GM10847 (cell line): Measurements from ENCODE around the gene KIAA0319L.

ENCODE experiments used
- POLR2A ChIP-seq: IDR thresholded peaks from 2 replicates; pipeline ENCODE4 v1.6.1; 2011; ENCODE audit not compliant: insufficient read length; ENCODE audit errors: extremely low read depth

Gene KIAA0319L

GRCh38 chr1:35536556-35537162, 20.5 kb downstream of the KIAA0319L start:
- no peak for TF ChIP-seq POLR2A

DNA sequence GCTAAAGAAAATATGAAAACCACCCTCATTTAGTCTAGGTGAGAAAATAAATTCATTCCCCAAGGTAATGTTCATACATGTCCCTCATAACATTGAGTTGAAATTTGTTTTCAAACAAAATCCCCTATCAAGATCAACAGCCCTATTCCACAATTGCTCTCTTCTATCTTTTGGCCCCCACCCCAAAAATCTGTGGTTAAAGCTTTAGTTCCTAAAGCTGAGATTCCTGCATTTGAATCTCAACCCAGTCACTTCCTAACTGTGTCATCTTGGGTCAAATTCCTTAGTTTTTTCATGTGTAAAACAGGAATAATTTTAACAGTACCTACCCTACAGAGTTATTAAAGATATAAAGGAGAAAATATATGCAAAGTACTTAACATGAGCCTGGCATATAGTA, 22.0 kb downstream of the KIAA0319L start:
- no peak for TF ChIP-seq POLR2A

- TF ChIP-seq POLR2A: no peak
Observed at GRCh38 chr1:35533586-35533985, 23.6 kb downstream of the KIAA0319L start.

- no peak for TF ChIP-seq POLR2A
Observed at GRCh38 chr1:35532497-35533223, 24.5 kb downstream of the KIAA0319L start.

- TF ChIP-seq POLR2A: no peak
Observed at GRCh38 chr1:35531368-35531767, 25.8 kb downstream of the KIAA0319L start.

DNA sequence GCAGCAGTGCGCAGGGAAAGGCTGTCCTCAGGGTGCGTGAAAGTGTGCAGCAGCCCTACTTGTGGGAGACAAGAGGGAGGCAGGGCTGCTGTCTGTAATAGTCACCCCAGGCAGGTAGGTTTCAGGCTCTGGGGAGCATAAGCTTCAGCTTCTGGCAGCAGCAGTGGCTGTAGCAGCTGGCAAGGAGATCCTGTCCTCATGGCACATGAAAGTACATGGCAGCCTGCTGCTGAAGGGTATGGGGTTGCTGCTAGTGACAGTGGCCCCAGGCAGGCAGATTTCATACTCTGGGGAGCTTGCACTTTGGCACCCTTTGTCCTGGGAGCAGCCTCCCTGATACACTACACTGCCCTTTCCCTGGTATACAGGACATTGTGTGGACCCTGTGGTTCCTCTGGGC, 26.3 kb downstream of the KIAA0319L start:
- no peak for TF ChIP-seq POLR2A

GRCh38 chr1:35530168-35530567, 27.0 kb downstream of the KIAA0319L start:
- TF ChIP-seq POLR2A: no peak

DNA sequence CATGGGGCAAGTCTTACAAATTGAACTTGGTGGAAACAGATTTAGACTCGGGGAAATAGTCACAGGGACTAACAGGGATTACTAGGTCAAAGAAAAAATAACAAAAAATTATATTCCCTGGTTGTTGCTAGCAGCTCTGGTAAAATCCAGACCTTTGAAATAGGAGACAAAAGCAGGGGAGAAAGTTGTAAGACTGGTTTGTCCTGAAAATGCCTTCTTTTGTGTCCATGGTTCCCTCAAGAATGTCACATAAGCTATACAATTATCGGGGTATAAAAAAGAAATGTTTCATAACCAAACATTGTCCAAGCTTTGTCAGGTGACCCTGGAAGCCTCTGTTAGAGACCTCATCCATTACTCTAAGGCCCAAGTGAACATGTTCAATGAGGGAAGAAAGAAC, 33.1 kb downstream of the KIAA0319L start:
- no peak for TF ChIP-seq POLR2A

GRCh38 chr1:35519432-35519831, 37.8 kb downstream of the KIAA0319L start:
- no peak for TF ChIP-seq POLR2A

DNA sequence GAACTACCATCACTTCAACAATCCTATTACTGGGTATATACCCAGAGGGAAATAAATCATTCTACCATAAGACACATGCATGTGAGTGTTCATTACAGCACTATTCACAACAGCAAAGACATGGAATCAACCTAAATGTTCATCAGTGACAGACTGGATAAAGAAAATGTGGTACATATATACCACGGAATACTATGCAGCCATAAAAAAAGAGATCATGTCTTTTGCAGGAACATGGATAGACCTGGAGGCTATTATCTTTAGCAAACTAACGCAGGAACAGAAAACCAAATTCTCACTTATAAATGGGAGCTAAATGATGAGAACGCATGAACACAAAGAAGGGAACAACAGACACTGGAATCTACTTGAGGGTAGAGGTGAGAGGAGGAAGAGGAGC, 39.0 kb downstream of the KIAA0319L start:
- TF ChIP-seq POLR2A: no peak

- no peak for TF ChIP-seq POLR2A
Observed at GRCh38 chr1:35511305-35511704, 45.9 kb downstream of the KIAA0319L start.

GRCh38 chr1:35509558-35509957, 47.6 kb downstream of the KIAA0319L start:
- TF ChIP-seq POLR2A: no peak

DNA sequence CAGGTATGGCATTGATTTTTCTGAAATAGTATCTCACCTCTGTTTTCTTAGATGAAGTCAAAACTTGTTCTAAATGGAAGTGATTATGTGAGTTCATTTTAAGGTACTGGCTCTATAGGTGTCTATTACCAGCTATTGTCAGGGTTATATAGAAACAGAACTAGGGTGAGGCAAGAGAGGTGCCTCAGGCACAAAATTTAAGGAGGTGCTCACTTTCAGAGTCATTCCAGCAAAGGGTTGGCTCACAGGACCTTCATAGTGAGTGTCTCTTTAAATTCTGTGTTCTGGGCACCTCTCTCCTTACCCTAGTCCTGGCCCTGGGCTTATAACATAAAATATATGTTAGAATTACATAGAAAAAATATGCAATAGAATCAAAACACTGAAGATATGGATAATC, 49.3 kb downstream of the KIAA0319L start:
- no peak for TF ChIP-seq POLR2A

DNA sequence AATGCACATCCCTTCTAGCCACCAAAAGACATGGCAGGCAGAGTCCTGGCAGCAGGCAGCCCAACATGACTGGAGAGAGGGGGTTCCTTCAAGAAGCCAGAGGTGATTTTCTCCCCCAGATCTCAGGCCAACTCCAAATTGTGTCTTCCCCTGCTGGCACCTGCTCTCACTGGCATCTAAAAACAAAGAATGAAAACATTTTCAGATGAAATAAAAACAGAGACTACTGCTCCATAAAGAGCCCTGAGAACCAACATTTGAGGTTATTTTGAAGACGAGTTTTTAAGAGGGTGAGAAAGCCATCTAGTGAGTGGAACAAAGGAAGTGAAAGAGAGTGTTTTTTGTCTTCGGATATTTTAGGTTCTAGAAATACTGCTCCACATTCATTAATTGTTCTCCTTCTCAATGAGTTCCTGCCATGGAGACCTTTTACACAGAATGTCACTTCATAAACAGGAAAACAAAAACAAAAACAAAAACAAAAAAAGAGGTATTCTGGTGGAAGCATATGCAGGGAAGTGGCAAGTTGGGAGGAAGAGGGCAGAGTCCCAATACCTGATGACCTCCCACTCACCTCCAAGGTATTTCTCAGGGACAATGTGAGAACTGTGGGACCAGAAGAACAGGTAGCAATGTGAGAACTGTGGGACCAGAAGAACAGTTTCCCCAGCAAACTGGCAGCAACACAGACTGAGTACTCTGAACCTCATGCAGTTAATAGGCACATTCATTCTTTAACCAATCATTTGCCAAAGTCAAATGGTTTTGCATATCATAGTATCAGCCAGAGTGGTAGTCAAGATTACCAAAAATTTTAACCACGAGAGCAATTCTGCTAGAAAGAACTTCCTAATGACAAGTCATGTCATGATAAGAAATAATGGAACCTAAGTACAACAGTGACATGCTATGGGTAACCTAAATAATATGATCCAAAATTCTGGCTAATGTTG, 50.0 kb downstream of the KIAA0319L start:
- TF ChIP-seq POLR2A: no peak

DNA sequence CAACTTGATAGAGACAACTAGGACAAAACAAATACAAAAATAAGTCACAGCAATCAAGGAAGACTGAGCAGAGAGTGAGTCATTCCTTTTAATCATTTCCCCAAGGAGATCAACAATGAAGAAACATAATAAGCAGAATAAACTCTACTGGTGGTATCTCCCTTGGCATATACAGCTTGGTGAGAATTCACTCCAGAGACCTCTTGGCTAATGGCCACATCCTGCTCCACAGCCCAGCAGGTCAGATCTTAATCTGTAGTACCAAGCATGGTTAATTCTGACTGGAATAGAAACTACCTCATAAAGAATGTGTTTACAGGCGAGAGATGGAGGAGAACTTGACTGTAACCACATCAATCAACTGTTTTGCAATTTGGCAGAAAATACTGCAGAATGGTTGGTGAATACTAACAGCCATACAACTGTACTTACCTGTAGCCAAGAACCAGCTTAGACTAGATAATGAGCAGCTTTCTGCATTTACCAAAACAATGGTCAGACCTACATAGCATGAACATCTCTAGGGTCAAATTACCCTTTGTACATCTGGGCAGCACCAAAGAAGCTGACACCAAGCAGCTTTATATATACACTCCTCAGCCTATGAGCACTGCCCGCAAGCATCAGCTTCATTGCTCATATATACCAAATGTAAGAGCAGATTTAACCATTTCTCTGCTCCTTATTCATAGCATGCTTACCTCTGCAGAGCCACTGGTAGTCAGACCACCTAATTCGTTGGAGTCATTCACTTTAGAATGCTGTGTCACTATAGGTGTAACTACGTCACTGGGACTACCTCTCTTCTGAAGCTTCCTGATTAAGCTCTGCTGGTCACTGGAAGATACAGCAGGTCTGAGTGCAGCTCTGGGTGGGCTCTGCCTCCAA, 51.0 kb downstream of the KIAA0319L start:
- TF ChIP-seq POLR2A: no peak
